Immature natural killer cell (primary cell): Measurements from ENCODE around the gene TMEM201. TPM values are rescaled to one million over a fixed set of nuclear protein-coding genes. Genes with fewer than 3 reads are reported as not detected.

ENCODE experiments used
- DNase-seq, 3 donors: peaks; one replicate each; pipeline ENCODE4 v3.0.0; 2022; ENCODE audit warnings: mixed read lengths in 1 of 3
- H3K27ac Mint-ChIP-seq, 6 donors: one replicate each; pipeline ENCODE4 v1.8.0; 2020; ENCODE audit warnings: mixed read lengths in 6 of 6, mild to moderate bottlenecking in 5 of 6, inconsistent platforms in 4 of 6, moderate library complexity in 3 of 6
- H3K27me3 Mint-ChIP-seq, 3 donors: one replicate each; pipeline ENCODE4 v1.8.0; 2020 to 2021; ENCODE audit warnings: low read depth in 3 of 3, mild to moderate bottlenecking in 3 of 3, mixed read lengths in 3 of 3, moderate library complexity in 3 of 3, inconsistent platforms in 1 of 3
- H3K36me3 Mint-ChIP-seq, 3 donors: one replicate each; pipeline ENCODE4 v1.8.0; 2020; ENCODE audit warnings: mixed read lengths in 3 of 3, inconsistent platforms in 2 of 3, mild to moderate bottlenecking in 2 of 3
- H3K4me1 Mint-ChIP-seq, 2 donors: one replicate each; pipeline ENCODE4 v1.8.0; 2020; ENCODE audit warnings: inconsistent platforms in 2 of 2, mild to moderate bottlenecking in 2 of 2, mixed read lengths in 2 of 2, moderate library complexity in 1 of 2
- H3K4me3 Mint-ChIP-seq, 5 donors: one replicate each; pipeline ENCODE4 v1.8.0; 2020; ENCODE audit warnings: mild to moderate bottlenecking in 5 of 5, mixed read lengths in 5 of 5, inconsistent platforms in 3 of 5, moderate library complexity in 3 of 5
- H3K9me3 Mint-ChIP-seq, 6 donors: one replicate each; pipeline ENCODE4 v1.8.0; 2020; ENCODE audit warnings: mild to moderate bottlenecking in 6 of 6, mixed read lengths in 6 of 6, inconsistent platforms in 4 of 6, moderate library complexity in 3 of 6
- polyA plus RNA-seq, 3 donors: library from polyadenylated mRNA; unstranded; fragments of 300-500 nt; fragmentation: Illumina TruSeq; gene quantifications; one replicate each; pipeline ENCODE4 v1.2.3, GENCODE V29; 2021

The TMEM201 gene
- polyA plus RNA-seq, 3 donors from 2014 or later = 1.1 to 2.3 (median 1.3) TPM

DNA sequence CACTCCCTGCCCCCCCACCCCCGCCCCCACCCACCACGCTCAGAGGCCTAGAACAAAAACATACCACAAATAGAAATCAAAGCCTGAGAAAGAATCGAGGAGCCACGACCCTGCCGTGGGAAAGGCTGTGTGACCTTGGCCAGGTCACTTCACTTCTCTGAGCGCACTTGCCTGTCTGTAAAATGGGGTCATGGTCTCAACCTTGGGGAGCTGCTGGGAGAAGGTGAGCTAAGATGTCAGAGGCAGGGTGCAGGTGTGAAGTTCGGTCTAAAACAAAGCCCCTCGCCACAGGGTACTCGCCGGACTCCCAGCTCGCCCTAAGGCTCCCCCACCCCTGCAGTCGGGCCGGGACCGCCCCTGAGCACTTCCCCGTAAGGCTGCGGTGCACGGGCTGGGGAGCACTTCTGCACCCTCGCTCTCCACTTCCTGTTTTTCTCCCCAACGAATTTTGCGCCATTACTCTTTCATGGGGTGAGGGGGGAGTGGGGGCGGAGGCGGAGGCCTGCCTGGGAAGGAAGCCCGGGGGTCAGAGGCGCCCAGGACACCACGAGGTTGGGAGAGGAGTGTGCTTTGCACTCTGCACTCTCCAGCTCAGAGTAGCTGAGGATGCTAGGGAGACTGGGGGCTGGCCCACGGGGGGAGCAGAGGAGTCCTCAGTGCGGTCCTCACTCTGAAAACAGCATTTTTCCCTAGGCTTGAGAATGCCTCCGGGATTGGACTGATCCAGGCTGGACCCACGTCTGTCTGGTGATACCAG lies 40.9 kb downstream of the TMEM201 start:
- Mint-ChIP-seq H3K4me3 (peak overlapping the region; percentile 85 to 96 (median 89)), H3K36me3 (peaks cover 0 to 6% (median 0%) of the 10 kb centered on the region in 3 donors), H3K27me3 (peaks cover 11 to 21% (median 14%) of the 10 kb centered on the region in 3 donors), H3K9me3 (no peaks in the 10 kb centered on the region), H3K27ac (peak overlapping the region; percentile 90 to 95 (median 92)), H3K4me1 (peaks cover 67 to 68% of the 10 kb centered on the region in 2 donors)
- peak; percentile 80 to 82 (median 81) for DNase-seq

DNA sequence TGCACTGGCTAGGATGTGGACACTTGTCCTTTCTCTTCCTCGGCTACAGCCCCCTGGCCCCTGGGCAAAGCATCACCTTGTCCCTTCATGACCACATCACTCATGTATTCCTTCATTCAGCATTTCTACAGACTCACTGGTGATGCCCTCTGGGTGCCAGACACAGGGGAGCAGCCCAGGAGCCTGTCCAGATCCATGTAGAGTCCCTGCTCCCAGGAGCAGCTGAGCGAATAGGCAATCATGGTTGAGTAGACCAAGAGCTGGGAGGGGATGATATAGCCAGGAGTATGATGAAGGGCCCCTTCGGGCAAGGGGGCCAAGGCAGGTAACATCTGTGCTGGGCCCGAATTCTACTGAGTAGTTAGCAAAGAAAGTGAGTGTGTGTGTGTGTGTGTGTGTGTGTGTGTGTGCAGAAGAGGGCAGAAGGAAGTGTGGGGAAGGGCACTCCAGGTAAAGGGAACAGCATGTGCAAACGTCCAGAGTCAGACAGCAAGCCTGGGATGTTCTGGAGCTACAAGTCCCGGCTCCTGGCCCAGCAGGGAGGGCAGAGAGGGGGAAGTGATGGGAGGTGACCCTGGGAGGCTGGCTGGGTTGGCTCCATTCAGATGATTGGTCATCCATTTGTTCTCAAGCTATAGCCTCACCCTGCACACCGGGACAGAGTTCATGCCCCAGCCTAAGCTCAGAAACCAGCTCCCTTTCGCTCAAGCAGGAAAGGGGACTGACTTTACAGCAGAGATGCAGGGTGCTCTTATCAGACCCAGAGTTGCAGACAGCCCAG lies 41.8 kb downstream of the TMEM201 start:
- H3K27me3 Mint-ChIP-seq = peaks cover 11 to 21% (median 14%) of the 10 kb centered on the region in 3 donors
- peak overlapping the region; percentile 85 to 96 (median 89) for H3K4me3 Mint-ChIP-seq
- H3K9me3 Mint-ChIP-seq = no peaks in the 10 kb centered on the region
- peak overlapping the region; percentile 90 to 95 (median 92) for H3K27ac Mint-ChIP-seq
- DNase-seq = peak in 2 of 3 donors; percentile 20 to 22
- H3K36me3 Mint-ChIP-seq = peaks cover 0 to 8% (median 4%) of the 10 kb centered on the region in 3 donors
- H3K4me1 Mint-ChIP-seq = peaks cover 70 to 77% of the 10 kb centered on the region in 2 donors

DNA sequence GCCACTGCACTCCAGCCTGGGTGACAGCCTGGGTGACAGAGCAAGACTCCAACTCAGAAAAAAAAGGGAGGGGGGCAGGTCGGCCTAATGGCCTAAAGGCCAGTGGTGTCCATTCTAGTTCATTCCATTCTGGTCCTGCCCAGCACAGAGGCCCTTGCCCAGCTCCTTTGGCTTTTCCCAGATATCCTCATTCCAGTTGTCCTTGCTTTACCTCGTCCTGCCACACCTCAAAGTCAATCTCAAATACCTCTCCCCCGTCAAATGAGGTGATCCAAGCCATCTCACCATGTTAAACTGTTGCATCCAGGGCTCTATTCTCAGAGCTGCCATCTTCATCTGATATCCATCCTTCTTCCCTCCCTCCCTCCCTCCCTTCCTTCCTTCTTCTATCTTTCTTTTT lies 42.9 kb downstream of the TMEM201 start:
- no peaks in the 10 kb centered on the region for H3K9me3 Mint-ChIP-seq
- H3K4me1 Mint-ChIP-seq = peaks cover 64 to 73% of the 10 kb centered on the region in 2 donors
- peaks cover 0 to 9% (median 8%) of the 10 kb centered on the region in 3 donors for H3K36me3 Mint-ChIP-seq
- H3K4me3 Mint-ChIP-seq = peak overlapping the region; percentile 85 to 96 (median 89)
- DNase-seq = no peak
- peak overlapping the region; percentile 72 to 95 (median 92) for H3K27ac Mint-ChIP-seq
- H3K27me3 Mint-ChIP-seq = peaks cover 9 to 21% (median 11%) of the 10 kb centered on the region in 3 donors

DNA sequence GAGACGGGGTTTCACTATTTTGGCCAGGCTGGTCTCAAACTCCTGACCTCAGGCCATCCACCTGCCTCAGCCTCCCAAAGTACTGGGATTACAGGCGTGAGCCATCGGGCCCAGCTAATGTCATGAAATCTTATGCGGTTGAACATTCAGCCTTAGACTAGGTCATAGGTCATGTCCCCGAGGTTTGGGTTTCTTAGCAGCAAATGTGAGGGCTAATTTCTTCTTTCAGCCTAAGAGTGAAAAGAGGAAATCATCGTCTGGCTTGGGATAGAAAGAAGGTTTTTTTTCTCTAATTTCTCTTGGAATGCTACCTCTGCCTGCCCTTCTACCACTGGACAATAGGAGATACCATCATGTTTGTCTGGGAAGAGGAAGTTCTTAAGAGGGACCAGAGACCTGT lies 44.8 kb downstream of the TMEM201 start:
- Mint-ChIP-seq H3K4me3 (no peak overlapping the region), H3K36me3 (peaks cover 5 to 14% (median 12%) of the 10 kb centered on the region in 3 donors), H3K9me3 (no peaks in the 10 kb centered on the region), H3K4me1 (peaks cover 52 to 65% of the 10 kb centered on the region in 2 donors), H3K27ac (peak overlapping the region in 3 of 6 donors; percentile 30 to 45 (median 42)), H3K27me3 (peaks cover 8 to 13% (median 9%) of the 10 kb centered on the region in 3 donors)
- no peak for DNase-seq

DNA sequence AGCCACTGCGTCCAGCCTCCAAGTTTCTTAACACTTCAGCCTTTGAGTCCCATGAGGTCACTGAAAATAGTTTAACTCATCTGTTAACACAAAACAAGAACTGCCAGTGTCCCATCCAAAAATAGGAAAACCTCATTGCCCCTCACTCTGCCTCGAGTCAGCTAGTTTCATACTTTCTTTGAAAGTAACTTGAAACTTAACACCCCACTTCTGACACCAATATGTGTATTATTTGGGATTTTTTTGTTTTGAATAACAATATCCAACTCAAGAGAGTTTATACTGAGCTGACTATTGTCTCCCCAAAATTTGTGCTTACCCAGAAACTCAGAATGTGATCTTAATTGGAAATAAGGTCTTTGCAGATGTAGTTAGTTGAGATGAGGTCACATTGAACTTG lies 45.9 kb downstream of the TMEM201 start:
- peak overlapping the region in 2 of 6 donors; percentile 30 to 35 for H3K27ac Mint-ChIP-seq
- H3K36me3 Mint-ChIP-seq = peaks cover 5 to 14% (median 12%) of the 10 kb centered on the region in 3 donors
- no peaks in the 10 kb centered on the region for H3K9me3 Mint-ChIP-seq
- no peak overlapping the region for H3K4me3 Mint-ChIP-seq
- H3K27me3 Mint-ChIP-seq = peaks cover 2 to 8% (median 3%) of the 10 kb centered on the region in 3 donors
- H3K4me1 Mint-ChIP-seq = peaks cover 51 to 63% of the 10 kb centered on the region in 2 donors
- no peak for DNase-seq

DNA sequence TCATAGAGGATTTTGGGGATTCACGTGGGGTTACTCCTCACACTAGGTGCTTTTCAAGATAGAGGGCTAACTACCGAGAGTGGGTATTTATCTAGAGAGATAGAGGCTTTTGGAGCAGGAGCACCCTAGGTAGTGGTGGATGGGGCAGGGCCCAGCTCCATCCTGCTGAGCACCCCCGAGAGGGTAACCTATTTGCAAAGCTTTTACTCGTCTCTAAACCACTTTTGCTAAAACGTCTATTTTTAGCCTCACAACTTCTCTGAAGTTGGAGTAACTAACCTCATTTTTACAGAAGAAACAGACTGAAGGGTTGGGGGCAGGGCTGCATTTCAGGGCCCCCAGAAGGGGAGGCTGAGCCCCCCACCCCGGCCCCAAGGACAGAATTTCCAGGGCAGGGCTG lies 50.5 kb downstream of the TMEM201 start:
- Mint-ChIP-seq H3K36me3 (peaks cover 8 to 25% (median 13%) of the 10 kb centered on the region in 3 donors), H3K27ac (peak overlapping the region in 5 of 6 donors; percentile 21 to 73 (median 48)), H3K4me1 (peaks cover 52 to 68% of the 10 kb centered on the region in 2 donors), H3K4me3 (peak overlapping the region in 4 of 5 donors; percentile 11 to 46 (median 24)), H3K27me3 (peaks cover 0 to 3% (median 2%) of the 10 kb centered on the region in 3 donors), H3K9me3 (no peaks in the 10 kb centered on the region)
- DNase-seq = no peak

DNA sequence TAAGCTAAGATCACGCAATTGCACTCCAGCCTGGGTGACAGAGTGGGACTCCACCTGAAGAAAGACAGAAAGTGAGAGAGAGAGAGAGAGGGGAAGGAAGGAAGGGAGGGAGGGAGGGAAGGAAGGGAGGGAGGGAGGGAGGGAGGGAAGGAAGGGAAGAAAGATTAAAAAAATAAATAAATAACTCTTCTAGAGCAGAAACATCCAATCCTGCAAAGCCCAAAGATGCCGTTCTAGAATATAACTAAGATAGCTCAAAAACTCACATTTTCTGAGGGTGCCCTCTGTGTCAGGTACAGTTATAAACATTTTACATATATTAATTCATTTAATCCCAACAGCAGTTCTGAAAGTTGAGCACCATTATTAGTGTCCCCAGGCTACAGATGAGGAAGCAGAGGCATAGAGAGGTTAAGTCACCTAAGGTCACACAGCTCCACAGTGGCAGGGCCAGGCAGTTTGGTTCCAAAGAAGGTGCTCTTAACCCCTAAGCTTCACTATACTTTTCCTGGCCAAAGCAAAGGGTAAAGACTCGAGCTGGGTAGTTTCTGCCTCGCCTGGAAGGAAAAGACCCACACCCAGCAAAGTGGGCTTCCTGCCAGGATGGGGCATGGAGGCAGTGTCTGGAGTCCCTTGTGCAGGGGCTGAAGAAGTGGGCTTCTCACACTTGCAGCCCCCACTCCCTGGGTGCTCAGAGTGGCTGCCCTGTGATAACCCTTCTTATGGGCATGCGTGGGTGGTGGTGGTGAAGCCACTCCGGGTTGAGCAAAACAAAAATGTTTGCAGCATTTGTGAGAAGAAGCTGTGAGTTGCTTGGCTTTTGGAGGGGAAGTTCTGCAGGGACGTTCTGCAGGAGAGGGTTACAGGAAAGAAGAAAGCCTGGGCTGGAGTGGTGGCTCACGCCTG lies 54.9 kb downstream of the TMEM201 start:
- Mint-ChIP-seq H3K27me3 (peaks cover 0 to 3% (median 2%) of the 10 kb centered on the region in 3 donors), H3K4me1 (peaks cover 53 to 58% of the 10 kb centered on the region in 2 donors), H3K27ac (peak overlapping the region; percentile 65 to 89 (median 82)), H3K4me3 (peak overlapping the region; percentile 36 to 71 (median 58)), H3K9me3 (no peaks in the 10 kb centered on the region), H3K36me3 (peaks cover 3 to 11% (median 4%) of the 10 kb centered on the region in 3 donors)
- no peak for DNase-seq

DNA sequence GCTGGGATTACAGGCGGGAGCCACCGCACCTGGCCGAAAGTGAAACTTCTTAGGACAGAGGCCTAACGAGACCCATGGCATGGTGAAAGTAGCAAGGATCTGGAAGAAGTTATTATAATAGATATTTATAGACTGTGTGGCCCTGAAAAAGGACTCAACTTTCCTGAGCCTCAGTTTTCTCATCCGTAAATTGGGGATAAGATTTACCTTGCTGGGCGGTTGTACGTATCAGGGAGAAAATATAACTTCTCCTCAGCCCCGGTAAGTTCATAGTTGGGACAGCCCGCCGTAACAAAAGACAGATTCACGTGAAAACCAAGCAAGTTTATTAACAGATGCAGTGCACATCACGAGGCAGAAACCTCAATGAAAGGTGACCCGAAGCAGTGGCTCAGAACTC lies 57.3 kb downstream of the TMEM201 start:
- H3K27me3 Mint-ChIP-seq = peaks cover 3 to 8% (median 5%) of the 10 kb centered on the region in 3 donors
- peaks cover 0 to 5% (median under 1%) of the 10 kb centered on the region in 3 donors for H3K36me3 Mint-ChIP-seq
- no peak overlapping the region for H3K4me3 Mint-ChIP-seq
- H3K9me3 Mint-ChIP-seq = no peaks in the 10 kb centered on the region
- H3K27ac Mint-ChIP-seq = peak overlapping the region in 1 of 6 donors; percentile 51
- no peak for DNase-seq
- H3K4me1 Mint-ChIP-seq = peaks cover 42 to 43% of the 10 kb centered on the region in 2 donors

DNA sequence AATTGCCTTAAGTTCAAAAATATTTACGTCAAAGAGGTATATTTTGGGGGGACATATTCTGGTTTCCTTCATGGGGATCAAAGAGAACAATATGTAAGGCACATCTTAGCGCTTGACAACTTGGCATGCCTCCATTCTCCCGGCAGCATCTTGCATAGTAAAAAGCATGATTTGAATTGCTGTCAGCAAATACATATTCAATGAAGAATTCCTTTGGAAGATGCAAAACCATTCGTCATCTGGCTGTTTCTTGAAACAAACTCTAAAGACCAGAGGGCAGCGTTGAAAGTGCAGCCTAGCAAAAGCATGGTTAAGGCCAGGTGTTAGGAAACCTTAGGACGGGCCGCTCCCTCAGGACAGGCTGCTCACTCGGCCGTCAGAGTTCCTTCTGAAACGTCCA lies 59.5 kb downstream of the TMEM201 start:
- DNase-seq = no peak
- Mint-ChIP-seq H3K4me1 (peaks cover 37 to 38% of the 10 kb centered on the region in 2 donors), H3K27me3 (peaks cover 11 to 24% (median 11%) of the 10 kb centered on the region in 3 donors), H3K9me3 (no peaks in the 10 kb centered on the region), H3K36me3 (peaks cover 0 to 6% (median 0%) of the 10 kb centered on the region in 3 donors), H3K4me3 (no peak overlapping the region), H3K27ac (no peak overlapping the region)

DNA sequence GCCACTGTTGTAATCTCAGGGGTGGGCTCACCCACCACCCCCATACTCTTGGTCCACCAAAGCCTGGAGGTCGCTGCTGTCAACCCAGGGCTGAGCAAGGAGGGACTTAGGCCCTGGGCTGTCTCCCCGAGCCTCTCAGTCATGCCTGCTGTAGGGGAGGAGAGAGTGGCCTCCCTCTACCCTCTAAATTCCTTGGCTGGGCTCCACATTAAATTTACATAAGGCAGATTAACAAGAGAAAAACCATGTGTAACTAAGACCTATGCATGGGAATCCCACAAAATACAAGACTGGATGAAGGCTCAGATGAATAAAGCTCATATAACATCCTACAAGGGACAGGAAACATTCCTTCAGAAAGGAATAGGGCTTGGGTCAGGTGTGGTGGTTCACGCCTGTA lies 61.1 kb downstream of the TMEM201 start:
- peak overlapping the region in 4 of 6 donors; percentile 15 to 75 (median 28) for H3K27ac Mint-ChIP-seq
- peaks cover 37 to 42% of the 10 kb centered on the region in 2 donors for H3K4me1 Mint-ChIP-seq
- H3K27me3 Mint-ChIP-seq = peaks cover 15 to 26% (median 21%) of the 10 kb centered on the region in 3 donors
- H3K4me3 Mint-ChIP-seq = peak overlapping the region; percentile 7 to 100 (median 63)
- H3K36me3 Mint-ChIP-seq = peaks cover 0 to 6% (median 0%) of the 10 kb centered on the region in 3 donors
- no peaks in the 10 kb centered on the region for H3K9me3 Mint-ChIP-seq
- no peak for DNase-seq

DNA sequence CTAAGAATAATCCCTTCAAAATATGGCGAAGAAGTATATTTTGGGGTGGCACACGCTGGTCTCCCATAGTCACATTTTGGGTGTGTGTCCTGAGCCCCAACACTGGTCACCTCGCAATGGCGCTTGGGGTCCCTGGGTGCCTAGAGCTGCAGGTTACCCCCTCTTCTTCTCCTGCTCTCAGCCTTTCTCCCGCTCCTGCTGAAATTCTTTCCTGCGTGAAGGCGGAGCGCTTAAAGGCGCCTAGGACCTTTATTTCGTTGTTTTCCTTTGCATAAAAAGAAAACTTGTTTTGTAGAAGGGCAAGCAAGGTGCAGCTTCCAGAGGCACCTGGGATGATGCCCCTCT lies 62.5 kb downstream of the TMEM201 start:
- no peak for DNase-seq
- H3K4me3 Mint-ChIP-seq = peak overlapping the region; percentile 97 to 100 (median 99)
- peak overlapping the region; percentile 87 to 99 (median 96) for H3K27ac Mint-ChIP-seq

DNA sequence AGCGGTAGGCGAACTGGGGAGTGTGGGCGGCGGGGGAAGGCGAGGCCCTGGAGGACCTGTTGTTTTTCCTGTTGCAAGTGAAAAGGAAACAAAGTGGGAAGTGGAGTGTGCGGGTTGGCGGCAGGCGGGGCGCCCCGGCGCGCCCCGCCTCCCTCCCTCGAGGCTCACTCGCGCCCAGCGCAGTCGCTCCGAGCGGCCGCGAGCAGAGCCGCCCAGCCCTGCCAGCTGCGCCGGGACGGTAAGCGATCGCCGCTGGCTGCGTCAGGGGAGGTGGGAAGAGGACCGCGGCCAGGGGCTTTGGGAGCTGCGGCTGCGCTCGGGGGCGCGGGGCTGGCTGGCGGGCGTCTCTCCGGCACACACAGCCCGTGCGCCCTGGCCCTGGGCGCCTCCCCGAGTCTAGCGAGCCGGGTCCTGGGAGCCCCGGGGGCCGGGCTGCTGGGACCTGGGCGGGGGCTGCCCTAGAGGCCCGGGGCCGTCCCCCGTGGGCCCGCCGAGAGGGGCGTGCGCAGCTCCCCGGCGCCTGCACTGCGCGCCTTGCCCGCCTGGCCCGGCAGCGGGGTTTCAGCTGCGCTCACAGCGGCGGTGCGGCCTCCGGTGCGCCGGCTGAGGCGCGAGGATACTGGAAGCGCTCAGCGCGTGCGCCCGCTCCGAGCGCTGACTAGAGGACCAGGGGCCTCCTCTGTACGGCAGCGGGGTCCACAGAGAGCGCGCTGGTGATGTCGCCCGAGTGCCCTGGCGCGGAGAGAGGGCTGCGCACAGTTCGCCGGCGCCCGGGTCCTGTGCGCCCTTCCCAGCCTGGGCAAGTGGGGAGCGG lies 63.1 kb downstream of the TMEM201 start, which contains the start of gene PIK3CD:
Gene PIK3CD, plus strand, starts transcription at position 167 of the 814 bp plus-strand sequence. CDS start 58,725 bp downstream, outside the sequence.
- Mint-ChIP-seq H3K27me3 (peaks cover 15 to 29% (median 26%) of the 10 kb centered on the region in 3 donors), H3K4me1 (peaks cover 50 to 53% of the 10 kb centered on the region in 2 donors), H3K27ac (peak within 1 kb of the TSS; percentile 93 to 99 (median 98)), H3K9me3 (no peaks in the 10 kb centered on the region), H3K4me3 (peak within 1 kb of the TSS; percentile 97 to 100 (median 99)), H3K36me3 (peaks cover 0 to 6% (median 0%) of the 10 kb centered on the region in 3 donors)
- DNase-seq = peak; percentile 41 to 51 (median 46)

More for the DNA sequence above, 62.5 kb downstream of the TMEM201 start:
- Mint-ChIP-seq H3K36me3 (peaks cover 0 to 6% (median 0%) of the 10 kb centered on the region in 3 donors), H3K27me3 (peaks cover 15 to 29% (median 26%) of the 10 kb centered on the region in 3 donors), H3K4me1 (peaks cover 47 to 50% of the 10 kb centered on the region in 2 donors), H3K9me3 (no peaks in the 10 kb centered on the region)
